Activated CD8-positive, alpha-beta memory T cell treated with anti-CD3 and anti-CD28 coated beads, Interleukin-2, amount 50 U/mL, for 48 hours (primary cell): ENCODE data around the gene AK2.
"Not testable (repeated sequence)": the region's sequence is repeated elsewhere in the genome, so short reads cannot be mapped to it uniquely, and the experiment has no call there.

Experiments
- DNase-seq: peaks from one replicate; pipeline ENCODE4 v3.0.0-alpha.2; 2020

Gene AK2

DNA sequence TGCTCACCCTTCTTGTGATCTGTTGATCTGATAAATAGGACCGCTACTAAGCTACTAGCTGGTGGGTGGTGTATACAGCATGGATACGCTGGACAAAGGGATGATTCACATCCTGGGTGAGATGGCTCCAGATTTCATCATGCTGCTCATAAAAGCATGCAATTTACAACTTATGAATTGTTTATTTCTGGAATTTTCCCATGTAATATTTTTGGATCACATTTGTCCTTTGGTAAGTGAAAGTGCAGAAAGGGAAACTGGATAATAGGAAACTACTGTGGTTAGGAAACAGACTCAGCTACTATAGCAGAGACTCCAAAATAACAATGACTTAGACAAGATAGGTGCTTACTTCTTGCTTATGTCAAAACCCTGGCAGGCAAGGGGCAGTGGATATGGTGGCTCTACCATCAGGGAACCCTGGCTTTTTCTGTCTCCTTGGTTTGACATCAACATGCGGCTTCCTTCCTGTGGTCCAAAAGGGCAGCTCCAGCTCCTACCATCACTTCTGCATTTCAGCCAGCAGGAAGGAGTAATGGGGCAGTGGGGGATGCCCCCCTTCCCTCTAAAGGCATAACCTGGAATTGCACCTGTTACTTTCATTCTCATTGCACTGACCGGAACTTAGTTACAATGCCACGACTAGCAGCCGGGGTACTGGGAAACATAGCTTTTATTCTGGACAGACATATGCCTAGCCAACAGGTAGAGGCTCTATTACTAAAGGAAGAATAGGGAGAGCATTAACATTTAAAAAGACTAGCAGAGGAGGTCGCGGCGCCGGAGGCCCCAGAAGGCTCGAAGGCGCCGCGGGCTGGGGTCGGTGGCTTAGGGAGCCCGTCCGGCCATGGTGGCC is 13.8 kb upstream of the AK2 start:
- no peak for DNase-seq

DNA sequence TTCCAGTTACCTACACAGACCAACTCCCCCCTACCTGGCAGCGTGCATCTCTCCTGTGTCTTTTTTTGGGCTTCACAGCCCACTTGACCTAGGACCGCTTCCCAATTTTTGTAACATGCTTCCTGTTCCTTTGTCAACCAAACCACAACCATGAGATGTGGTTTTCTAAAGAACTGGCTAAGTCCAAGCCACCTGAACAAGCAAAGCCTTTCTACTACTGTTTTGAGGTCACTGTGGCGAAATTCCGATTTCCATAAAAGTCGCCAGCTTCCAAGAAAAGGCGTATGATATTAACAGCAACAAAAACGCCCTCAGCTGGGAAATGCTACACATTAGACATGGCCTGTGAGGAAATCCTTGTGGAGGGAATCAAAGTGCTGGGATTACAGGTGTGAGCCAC is 12.7 kb upstream of the AK2 start:
- DNase-seq: no peak

DNA sequence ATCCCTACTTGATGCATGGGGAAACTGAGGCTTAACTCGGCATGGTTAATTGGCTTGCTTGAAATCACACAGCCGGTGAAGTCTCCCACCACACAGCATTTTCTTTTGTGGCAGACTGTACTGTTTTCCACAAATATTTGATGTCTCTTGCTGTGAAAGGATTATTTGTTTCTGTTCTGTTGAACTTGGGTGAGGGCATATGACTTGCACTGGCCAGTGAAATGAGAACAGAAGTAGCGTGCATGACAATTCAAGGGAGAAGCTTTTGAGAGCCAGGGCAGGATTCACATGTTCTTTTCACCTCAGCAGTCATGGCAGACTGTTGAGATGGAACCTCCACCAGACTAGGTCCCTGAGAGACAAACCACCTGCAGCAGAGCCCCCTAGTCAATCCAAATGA is 11.7 kb upstream of the AK2 start:
- DNase-seq: no peak

DNA sequence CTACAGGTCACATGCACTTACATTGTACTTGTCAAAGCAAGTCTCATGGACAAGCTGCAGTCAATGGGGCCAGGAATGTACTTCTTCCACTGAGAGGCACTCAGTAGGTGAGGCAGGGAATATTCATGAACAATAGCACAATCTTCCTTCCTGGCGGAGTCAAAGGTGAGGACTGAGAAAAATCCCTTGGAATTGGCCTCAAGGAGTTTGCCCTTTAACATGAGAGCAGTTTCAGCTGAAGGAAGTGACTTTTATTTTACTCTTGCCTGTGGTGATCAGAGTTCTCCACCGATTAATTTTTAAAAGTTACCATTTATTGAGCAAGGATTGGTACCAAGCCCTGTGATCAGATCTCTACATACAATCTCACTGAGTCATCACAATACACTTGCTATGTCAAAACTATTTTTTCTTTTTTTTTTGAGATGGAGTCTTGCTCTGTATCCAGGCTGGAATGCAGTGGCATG is 11.2 kb upstream of the AK2 start:
- no peak for DNase-seq

- DNase-seq: no peak
These were observed 10.6 kb upstream of the AK2 start for GRCh38 chr1:33047290-33047689.

- not testable (repeated sequence) for DNase-seq
These were observed 9.6 kb upstream of the AK2 start for GRCh38 chr1:33046234-33046633.

- no peak for DNase-seq
These were observed 9.1 kb upstream of the AK2 start for GRCh38 chr1:33045814-33046213.

DNA sequence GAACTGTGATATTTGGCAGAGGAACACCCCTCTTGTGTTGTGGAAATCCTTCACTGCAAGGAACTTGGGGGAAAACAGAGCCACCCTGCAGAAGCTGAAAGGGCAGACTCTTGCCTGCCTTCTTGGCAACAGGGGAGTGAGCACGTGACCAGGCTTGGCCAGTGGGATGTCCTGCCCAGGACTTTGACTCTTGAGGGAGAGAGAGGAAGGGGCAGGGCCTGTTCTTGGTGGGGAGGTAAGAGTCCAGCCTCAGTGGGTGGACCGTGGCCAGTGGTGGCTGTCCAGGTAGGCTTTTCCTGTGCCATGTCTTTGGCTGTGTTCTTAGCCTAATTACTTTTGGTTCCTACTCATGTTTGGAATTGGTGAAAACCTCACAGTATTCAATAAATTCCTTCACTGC is 8.6 kb upstream of the AK2 start:
- no peak for DNase-seq

DNA sequence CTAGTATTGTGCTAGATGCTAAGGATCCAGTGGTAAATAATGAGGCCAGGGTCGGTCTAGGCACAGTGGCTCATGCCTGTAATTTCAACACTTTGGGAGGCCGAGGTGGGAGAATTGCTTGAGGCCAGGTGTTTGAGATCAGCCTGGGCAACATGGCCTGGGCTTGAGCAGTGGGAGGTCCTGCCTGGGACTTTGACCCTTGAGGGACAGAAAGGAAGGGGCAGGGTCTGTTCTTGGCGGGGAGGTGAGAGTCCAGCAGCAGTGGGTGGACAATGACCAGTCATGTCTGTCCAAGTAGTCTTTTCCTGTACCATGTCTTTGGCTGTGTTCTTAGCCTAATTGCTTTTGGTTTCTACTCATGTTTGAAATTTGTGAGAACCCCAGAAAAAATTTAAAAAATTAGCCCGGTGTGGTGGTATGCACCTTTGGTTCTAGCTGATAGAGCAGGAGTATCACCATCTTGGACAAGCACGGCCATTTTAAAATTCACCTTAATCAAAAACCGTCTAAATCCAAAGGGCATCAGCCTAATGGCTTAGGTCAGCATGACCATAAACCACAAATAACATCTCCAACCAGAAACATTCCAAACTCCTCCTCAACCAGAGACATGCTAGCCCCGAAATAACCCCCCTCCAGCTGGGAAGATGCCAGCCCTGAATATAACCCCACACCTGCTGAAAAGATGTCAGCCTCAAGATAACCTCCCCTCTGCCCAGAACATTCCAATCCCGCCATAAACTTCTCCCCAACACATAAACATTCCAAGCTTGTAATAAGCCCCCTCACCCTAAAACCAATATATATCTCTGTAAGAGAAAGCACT is 6.8 kb upstream of the AK2 start:
- DNase-seq: no peak

DNA sequence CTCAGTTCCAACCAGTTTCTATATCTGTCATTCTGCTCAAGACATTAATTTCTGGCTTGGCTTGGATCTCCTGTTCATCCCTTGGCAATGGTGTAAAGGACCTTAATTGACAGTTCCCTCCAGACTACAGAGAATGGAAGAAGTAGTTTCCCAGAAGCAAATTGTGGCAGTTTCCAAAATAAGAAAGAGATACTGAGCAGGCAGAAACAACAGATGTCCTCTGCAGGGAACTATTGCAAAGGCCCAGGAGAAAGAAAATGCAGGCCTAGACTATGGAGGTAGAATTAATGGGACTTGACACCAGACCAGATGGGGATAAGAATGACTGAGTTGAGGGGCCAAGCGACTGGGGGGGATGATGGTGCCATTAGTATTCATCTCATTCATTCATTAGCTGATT is 6.1 kb upstream of the AK2 start:
- no peak for DNase-seq

DNA sequence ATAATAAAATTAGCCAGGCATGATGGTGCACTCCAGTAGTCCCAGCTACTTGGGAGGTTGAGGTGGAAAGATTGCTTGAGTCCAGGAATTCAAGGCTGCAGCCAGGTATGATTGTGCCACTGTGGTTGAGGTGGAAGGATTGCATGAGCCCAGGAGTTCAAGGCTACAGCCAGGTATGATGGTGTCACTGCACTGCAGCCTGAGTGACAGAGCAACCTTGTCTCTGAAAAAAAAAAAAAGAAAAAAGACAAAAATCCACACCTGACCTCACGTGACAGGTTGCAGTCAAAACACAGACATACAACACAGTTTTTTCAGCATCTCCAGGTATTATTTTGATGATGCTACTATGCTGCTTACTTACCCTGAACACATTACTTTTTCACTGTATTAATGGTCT is 4.3 kb upstream of the AK2 start:
- DNase-seq: no peak

- no peak for DNase-seq
These were observed 3.2 kb upstream of the AK2 start for GRCh38 chr1:33039840-33040239.

GRCh38 chr1:33036051-33036525 is 595 bp downstream of the AK2 start:
- DNase-seq: no peak

DNA sequence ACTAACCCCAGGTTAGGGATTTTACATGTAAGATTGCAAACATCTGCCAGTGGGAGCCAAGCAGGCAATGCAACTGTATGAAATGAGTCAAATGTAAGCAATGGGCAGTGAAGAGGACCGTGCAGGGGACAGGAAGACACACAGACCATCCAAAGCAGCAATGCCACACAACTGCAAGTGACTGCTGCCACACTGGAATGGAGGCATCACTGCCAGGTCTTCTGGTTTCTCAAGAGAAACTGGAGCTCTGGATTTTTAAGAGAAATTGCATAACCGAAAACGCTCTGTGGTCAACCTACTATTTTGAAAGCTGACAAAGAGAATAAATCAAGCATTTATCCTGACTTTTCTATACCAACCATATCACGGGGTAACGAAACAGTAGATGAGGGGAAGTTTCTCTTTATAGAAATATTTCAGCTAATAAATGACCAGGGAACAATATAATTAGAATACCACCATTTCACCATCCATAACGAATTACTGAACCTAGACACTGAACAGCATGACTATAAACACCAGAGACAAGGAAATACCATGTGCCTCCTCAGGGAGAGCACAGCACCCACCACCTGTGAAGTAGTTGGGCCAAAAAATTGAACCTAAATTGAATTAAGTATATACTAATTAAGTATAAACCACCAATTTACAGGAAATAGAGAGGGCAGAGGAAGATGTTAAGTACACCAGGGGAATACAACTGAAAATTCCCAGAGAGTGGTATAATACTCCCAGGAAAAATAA is 4.4 kb downstream of the AK2 start:
- no peak for DNase-seq

DNA sequence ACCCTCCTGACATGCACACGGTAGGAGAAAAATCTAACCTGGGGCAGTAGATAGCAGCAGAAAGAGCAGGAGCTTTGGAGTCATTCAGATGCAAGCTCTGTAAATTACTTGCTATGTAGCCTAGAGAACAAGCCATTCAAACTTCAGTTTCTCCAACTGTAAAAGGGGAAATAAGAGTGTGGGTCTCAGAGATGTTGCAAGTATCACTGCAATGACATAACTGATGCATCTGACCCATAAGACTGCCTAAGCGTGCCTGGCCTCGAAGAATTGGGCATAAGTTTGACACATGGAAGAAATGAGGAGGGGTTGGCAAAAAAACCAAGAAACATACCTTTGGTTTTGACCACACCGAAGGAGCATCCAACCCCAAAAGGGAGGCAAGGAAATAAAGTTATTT is 5.2 kb downstream of the AK2 start:
- no peak for DNase-seq

DNA sequence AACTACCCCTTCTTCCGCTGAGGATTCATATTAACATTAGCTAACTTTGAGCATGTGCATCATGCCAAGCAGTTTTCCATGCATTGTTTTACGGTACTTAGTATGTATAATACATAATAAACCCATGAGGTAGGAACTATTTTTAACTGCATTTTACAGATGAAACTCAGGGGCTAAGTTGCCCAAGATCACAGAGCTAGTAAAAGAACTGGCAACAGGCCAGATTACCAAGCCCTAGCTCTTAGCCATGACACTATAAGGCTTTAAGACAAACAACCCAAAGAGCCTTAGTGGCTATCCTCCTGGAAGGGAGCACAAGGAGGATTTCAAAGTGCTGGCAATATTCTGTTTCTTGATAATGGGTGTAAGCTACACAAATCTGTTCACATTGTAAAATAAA is 6.1 kb downstream of the AK2 start:
- no peak for DNase-seq

DNA sequence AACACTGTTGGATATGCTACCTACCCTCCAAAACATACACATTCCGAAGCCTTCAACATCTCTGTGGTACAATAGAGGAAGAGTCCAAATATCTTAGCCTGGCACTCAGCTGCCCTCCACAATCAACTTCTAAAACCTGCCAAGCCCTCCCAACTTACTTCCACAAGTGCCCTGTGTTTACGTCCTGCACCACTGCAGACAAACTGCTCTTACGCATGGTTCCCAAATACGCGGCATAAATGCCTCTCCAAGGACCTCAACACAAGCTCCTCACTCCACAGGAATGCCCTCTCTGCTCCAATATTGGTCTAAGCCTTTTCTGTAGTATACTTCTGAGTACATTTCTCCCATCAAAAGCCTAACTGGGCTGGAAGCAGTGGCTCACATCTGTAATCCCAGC is 6.8 kb downstream of the AK2 start:
- DNase-seq: no peak

- DNase-seq: no peak
These were observed 7.5 kb downstream of the AK2 start for GRCh38 chr1:33029209-33029608.

DNA sequence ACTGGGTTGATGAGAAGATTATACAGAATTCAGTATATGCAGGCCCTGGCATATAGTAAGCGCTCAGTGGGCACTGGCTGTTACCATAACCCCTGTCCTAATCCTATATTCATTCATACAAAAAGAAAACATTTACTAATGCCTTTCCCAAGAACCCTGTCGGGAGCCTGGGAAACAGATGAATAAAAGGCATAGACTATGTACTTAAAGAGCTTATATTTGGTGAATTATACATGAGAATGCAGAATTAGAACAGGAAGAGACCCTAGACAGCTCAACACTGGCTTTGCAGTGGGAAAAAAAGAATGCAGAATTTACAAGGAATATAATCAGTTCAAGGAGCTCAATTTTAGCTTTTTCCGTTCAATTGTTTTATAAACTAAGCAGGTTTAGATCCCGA is 10.9 kb downstream of the AK2 start:
- DNase-seq: no peak

DNA sequence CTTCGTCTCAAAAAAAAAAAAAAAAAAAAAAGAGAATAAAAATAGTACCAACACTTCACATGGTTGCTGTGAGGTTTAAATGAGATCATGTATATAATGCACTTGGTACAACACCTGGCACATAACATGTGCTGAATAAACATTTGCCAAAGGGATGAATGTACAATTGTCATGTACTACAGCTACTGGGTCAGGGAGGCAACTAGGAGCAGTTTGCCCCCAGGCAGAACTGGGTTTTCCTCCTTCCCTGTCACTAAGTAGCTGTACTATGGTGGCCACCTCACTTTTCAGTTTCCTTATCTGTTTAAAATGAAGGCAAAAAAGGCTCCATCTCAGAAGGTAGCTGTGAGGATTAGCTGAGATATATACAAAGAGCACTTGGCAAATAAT is 11.5 kb downstream of the AK2 start:
- DNase-seq: no peak

DNA sequence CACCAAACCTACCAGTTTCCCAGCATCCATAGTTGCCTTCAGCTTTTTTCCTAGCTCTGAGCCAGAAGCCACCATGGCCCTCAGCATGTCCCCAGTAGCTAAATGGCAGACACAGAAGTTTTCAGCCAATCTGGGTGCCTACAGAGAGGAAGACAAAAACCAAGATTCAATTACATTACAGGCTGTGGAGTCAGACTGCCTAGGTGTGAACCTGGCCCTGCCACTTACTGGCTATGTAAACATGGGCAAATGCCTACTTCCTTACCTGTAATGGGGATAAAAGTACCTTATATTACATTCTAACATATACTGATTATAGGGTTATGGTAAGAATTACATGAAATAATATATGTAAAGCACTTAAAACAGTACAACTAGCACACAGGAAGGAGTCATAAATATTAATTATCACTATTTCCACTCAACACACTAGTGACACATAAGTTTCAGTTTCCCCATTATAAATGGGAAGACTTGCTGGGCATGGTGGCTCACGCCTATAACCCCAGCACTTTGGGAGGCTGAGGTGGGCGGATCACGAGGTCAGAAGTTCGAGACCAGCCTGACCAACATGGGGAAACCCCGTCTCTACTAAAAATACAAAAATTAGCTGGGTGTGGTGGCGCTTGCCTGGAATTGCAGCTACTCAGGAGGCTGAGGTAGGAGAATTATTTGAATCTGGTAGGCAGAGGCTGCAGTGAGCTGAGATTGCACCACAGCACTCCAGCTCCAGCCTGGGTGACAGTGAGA is 12.1 kb downstream of the AK2 start:
- DNase-seq: peak; percentile 82

- DNase-seq: no peak
These were observed 14.0 kb downstream of the AK2 start for GRCh38 chr1:33022650-33023200.
